CD4-positive, alpha-beta T cell treated with Interleukin-17A for 4 hours (primary cell): Measurements from ENCODE around the gene TRIM66.

Experiments used
- DNase-seq: peaks from one replicate; pipeline ENCODE4 v3.0.0-alpha.2; 2020; ENCODE audit warnings: mixed read lengths

The TRIM66 gene

GRCh38 chr11:8713760-8714454 lies 31.4 kb upstream of the TRIM66 start:
- no peak for DNase-seq

GRCh38 chr11:8712506-8712905 lies 30.0 kb upstream of the TRIM66 start:
- DNase-seq = no peak

GRCh38 chr11:8711895-8712442 lies 29.5 kb upstream of the TRIM66 start:
- no peak for DNase-seq

- DNase-seq = no peak
These were observed 27.3 kb upstream of the TRIM66 start for GRCh38 chr11:8709777-8710176.

GRCh38 chr11:8709002-8709672 lies 26.7 kb upstream of the TRIM66 start:
- DNase-seq = no peak

GRCh38 chr11:8707541-8708191 lies 25.2 kb upstream of the TRIM66 start:
- no peak for DNase-seq

GRCh38 chr11:8706673-8707432 lies 24.4 kb upstream of the TRIM66 start:
- no peak for DNase-seq

- no peak for DNase-seq
These were observed 22.7 kb upstream of the TRIM66 start for GRCh38 chr11:8705146-8705545.

- no peak for DNase-seq
These were observed 21.7 kb upstream of the TRIM66 start for GRCh38 chr11:8704136-8704535.

GRCh38 chr11:8702598-8702915 lies 20.1 kb upstream of the TRIM66 start:
- DNase-seq = no peak

- no peak for DNase-seq
These were observed 19.6 kb upstream of the TRIM66 start for GRCh38 chr11:8701891-8702597.

- DNase-seq = no peak
These were observed 17.4 kb upstream of the TRIM66 start for GRCh38 chr11:8699903-8700302.

GRCh38 chr11:8698917-8699441 lies 16.5 kb upstream of the TRIM66 start:
- DNase-seq = no peak

- DNase-seq = no peak
These were observed 15.9 kb upstream of the TRIM66 start for GRCh38 chr11:8698379-8698851.

GRCh38 chr11:8697054-8697453 lies 14.6 kb upstream of the TRIM66 start:
- no peak for DNase-seq

- DNase-seq = no peak
These were observed 11.7 kb upstream of the TRIM66 start for GRCh38 chr11:8694137-8694536.

GRCh38 chr11:8693555-8693954 lies 11.1 kb upstream of the TRIM66 start:
- DNase-seq = no peak

- no peak for DNase-seq
These were observed 10.6 kb upstream of the TRIM66 start for GRCh38 chr11:8693010-8693551.

GRCh38 chr11:8692417-8692816 lies 10.0 kb upstream of the TRIM66 start:
- no peak for DNase-seq

- DNase-seq = no peak
These were observed 9.1 kb upstream of the TRIM66 start for GRCh38 chr11:8691601-8692000.

GRCh38 chr11:8690374-8691342 lies 8.2 kb upstream of the TRIM66 start:
- no peak for DNase-seq
